ENCODE measurements around the gene AGPS. TPM values are rescaled to one million over a fixed set of nuclear protein-coding genes. Genes with fewer than 3 reads are reported as not detected.

AGPS gene
- total RNA-seq, 1 experiment from 2014 or later = 69.9 TPM

DNA sequence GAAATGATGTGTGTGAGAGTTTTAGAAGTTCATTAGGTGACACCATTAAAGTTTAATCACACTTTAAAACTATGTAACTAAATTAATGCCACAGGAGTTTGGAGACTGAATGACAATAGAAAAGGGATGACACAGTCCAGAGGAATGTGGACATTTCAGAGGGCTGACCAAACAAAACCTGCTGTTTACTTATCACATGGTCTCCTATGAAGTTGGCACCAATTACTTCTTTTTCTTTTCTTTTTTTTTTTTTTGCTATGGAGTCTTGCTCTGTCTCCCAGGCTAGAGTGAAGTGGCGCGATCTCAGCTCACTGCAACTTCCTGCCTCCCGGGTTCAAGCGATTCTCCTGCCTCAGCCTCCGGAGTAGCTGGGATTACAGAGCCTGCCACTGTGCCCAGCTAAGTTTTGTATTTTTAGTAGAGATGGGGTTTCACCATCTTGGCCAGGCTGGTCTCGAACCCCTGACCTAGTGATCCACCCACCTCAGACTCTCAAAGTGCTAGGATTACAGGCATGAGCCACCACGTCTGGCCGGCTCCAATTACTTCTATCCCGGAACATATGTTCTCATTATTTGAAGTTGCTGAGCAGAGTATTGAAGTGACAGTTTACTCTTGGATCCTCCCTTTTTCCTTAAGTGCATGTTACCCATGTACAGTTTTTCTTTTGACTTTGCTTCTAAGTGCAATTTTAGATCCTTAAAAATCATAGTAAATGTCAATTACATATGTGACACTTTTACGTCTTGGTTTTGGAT, 4.3 kb downstream of the AGPS start:
- Mint-ChIP-seq H3K36me3 (ENCODE audit: insufficient read depth, unreplicated experiment) (peaks cover 39% of the 10 kb centered on the region), H3K27ac (ENCODE audit: unreplicated experiment) (peak overlapping the region; percentile 70), H3K4me1 (ENCODE audit: low read depth, unreplicated experiment) (peaks cover 63% of the 10 kb centered on the region), H3K4me3 (ENCODE audit: low read depth, unreplicated experiment) (peak overlapping the region; percentile 18), H3K9me3 (ENCODE audit: low read depth, unreplicated experiment) (no peaks in the 10 kb centered on the region), H3K27me3 (ENCODE audit: unreplicated experiment) (no peaks in the 10 kb centered on the region)
- CTCF ChIA-PET = interaction anchor here (1.1 kb wide), 1 partner anchor 9 kb away, joined by 5 read pairs; no protein-coding TSS in a partner anchor
- peak; percentile 28 for DNase-seq
- intact Hi-C loops (cut with micrococcal nuclease; ENCODE audit: unreplicated experiment) = loop anchor here (5.0 kb wide), 4 partner anchors 60 to 230 kb away; no protein-coding TSS in a partner anchor
- TF ChIP-seq, protein P1, sequence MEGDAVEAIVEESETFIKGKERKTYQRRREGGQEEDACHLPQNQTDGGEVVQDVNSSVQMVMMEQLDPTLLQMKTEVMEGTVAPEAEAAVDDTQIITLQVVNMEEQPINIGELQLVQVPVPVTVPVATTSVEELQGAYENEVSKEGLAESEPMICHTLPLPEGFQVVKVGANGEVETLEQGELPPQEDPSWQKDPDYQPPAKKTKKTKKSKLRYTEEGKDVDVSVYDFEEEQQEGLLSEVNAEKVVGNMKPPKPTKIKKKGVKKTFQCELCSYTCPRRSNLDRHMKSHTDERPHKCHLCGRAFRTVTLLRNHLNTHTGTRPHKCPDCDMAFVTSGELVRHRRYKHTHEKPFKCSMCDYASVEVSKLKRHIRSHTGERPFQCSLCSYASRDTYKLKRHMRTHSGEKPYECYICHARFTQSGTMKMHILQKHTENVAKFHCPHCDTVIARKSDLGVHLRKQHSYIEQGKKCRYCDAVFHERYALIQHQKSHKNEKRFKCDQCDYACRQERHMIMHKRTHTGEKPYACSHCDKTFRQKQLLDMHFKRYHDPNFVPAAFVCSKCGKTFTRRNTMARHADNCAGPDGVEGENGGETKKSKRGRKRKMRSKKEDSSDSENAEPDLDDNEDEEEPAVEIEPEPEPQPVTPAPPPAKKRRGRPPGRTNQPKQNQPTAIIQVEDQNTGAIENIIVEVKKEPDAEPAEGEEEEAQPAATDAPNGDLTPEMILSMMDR (IDR thresholded peaks at IDR 0.05; ENCODE audit: unreplicated experiment) = no peak
- no TSS peak for BruUV-seq (replicated peaks)

DNA sequence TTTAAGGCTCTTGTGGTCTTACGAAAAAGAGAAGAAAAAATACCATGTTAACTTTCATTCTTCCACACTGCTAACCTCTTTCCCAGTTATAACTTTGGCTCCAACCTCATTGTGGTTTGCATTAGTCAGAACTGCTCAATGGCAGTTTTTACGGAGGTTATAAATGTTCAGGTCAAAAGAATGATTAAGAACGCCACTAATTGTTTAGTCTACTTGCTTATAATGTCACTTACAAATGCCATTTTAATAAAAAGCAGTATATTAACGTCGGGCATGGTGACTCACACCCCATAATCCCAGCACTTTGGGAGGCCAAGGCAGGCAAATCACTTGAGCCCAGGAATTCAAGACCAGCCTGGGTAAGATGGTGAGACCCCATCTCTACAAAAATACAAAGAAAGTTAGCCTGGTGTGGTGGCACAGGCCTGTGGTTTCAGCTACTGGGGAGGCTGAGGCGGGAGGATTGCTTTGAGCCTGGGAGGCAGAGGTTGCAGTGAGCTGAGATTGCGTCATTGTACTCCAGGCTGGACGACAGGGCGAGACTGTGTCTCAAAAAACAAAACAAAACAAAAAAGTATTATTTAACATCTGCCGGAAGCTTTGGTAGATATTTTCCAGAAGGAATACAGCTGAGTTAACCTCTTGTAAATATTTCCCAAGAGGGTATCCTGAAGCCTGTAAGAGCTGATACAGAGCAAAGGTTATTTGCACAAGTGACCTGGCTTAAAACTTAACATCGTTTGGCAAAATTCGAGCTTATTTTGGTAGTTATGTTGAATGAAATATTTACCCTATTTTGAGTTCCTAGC, 5.1 kb downstream of the AGPS start:
- H3K9me3 Mint-ChIP-seq (ENCODE audit: low read depth, unreplicated experiment) = no peaks in the 10 kb centered on the region
- intact Hi-C loops (cut with micrococcal nuclease; ENCODE audit: unreplicated experiment) = loop anchor here (5.0 kb wide), 4 partner anchors 60 to 230 kb away; no protein-coding TSS in a partner anchor
- CTCF ChIA-PET = interaction anchor here (0.7 kb wide), 1 partner anchor 9 kb away, joined by 3 read pairs; no protein-coding TSS in a partner anchor
- TF ChIP-seq, protein P1 (IDR thresholded peaks at IDR 0.05; ENCODE audit: unreplicated experiment) = no peak
- peak overlapping the region; percentile 7 for H3K4me3 Mint-ChIP-seq (ENCODE audit: low read depth, unreplicated experiment)
- H3K27ac Mint-ChIP-seq (ENCODE audit: unreplicated experiment) = peak overlapping the region; percentile 70
- no TSS peak for BruUV-seq (replicated peaks)
- H3K27me3 Mint-ChIP-seq (ENCODE audit: unreplicated experiment) = no peaks in the 10 kb centered on the region
- H3K4me1 Mint-ChIP-seq (ENCODE audit: low read depth, unreplicated experiment) = peaks cover 68% of the 10 kb centered on the region
- H3K36me3 Mint-ChIP-seq (ENCODE audit: insufficient read depth, unreplicated experiment) = peaks cover 31% of the 10 kb centered on the region
- peak; percentile 54 for DNase-seq

DNA sequence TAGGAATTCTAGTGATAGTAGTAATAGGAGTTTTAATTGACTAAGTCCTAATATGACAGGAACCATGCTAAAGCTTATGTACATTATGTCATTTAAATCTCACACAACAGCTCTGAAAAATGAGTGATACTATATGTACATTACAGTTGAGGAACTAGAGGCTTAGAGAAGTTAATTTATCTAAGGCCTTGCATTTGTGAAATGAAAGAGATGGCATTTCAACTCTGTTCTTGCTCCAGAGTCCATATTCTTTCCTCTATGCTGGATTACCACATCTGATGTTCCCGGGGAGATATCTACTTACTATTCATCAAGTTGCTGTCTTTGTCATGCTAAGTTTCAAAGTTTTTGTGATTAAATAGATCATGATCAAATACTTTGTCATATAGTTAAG, 5.7 kb downstream of the AGPS start:
- peak overlapping the region; percentile 7 for H3K4me3 Mint-ChIP-seq (ENCODE audit: low read depth, unreplicated experiment)
- BruUV-seq (replicated peaks) = no TSS peak
- H3K4me1 Mint-ChIP-seq (ENCODE audit: low read depth, unreplicated experiment) = peaks cover 74% of the 10 kb centered on the region
- intact Hi-C loops (cut with micrococcal nuclease; ENCODE audit: unreplicated experiment) = loop anchor here (5.0 kb wide), 4 partner anchors 61 to 231 kb away; no protein-coding TSS in a partner anchor
- DNase-seq = no peak
- CTCF ChIA-PET = interaction anchor here (0.7 kb wide), 1 partner anchor 8 kb away, joined by 3 read pairs; no protein-coding TSS in a partner anchor
- H3K36me3 Mint-ChIP-seq (ENCODE audit: insufficient read depth, unreplicated experiment) = peaks cover 25% of the 10 kb centered on the region
- no peaks in the 10 kb centered on the region for H3K27me3 Mint-ChIP-seq (ENCODE audit: unreplicated experiment)
- H3K27ac Mint-ChIP-seq (ENCODE audit: unreplicated experiment) = peak overlapping the region; percentile 70
- H3K9me3 Mint-ChIP-seq (ENCODE audit: low read depth, unreplicated experiment) = no peaks in the 10 kb centered on the region
- TF ChIP-seq, protein P1 (IDR thresholded peaks at IDR 0.05; ENCODE audit: unreplicated experiment) = no peak

DNA sequence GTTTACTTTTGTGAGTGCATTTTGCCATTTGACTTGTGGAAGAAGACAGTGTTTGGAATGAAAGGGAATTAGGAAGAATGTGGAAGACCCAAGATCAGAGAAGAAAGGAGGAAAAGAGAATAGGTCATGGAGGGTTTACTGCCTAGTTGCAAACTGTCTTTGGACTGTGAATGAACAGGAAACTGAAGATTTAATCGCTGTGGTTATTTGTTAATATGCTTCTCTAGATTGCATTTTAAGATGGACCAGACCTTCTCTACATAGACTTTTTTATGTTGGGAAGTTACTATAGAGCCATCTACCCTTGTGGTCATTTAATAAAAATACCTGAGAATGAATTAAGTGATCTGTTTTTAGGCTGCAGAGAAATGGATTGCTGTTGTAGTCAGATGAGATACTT, 6.2 kb downstream of the AGPS start:
- Mint-ChIP-seq H3K9me3 (ENCODE audit: low read depth, unreplicated experiment) (no peaks in the 10 kb centered on the region), H3K27ac (ENCODE audit: unreplicated experiment) (peak overlapping the region; percentile 70), H3K4me1 (ENCODE audit: low read depth, unreplicated experiment) (peaks cover 79% of the 10 kb centered on the region), H3K27me3 (ENCODE audit: unreplicated experiment) (no peaks in the 10 kb centered on the region), H3K36me3 (ENCODE audit: insufficient read depth, unreplicated experiment) (peaks cover 20% of the 10 kb centered on the region), H3K4me3 (ENCODE audit: low read depth, unreplicated experiment) (peak overlapping the region; percentile 7)
- BruUV-seq (replicated peaks) = no TSS peak
- CTCF ChIA-PET = no interaction called here
- DNase-seq = no peak
- intact Hi-C loops (cut with micrococcal nuclease; ENCODE audit: unreplicated experiment) = loop anchor here (5.0 kb wide), 4 partner anchors 61 to 231 kb away; no protein-coding TSS in a partner anchor
- TF ChIP-seq, protein P1 (IDR thresholded peaks at IDR 0.05; ENCODE audit: unreplicated experiment) = no peak
